H9 (cell line): ENCODE results near the gene MEF2A. TPM values are rescaled to one million over a fixed set of nuclear protein-coding genes. Genes with fewer than 3 reads are reported as not detected.

ENCODE experiments used
- DNase-seq: peaks from one replicate; pipeline ENCODE4 v3.0.0-alpha.2; 2017
- H2AFZ ChIP-seq: one replicate; pipeline ENCODE4 v1.6.1; 2013; ENCODE audit warnings: mild to moderate bottlenecking, low read length, control low read depth, moderate library complexity
- H2AK5ac ChIP-seq: 2 replicates; pipeline ENCODE4 v1.6.1; 2013; ENCODE audit warnings: low read length, control low read depth, mixed read lengths; ENCODE audit not compliant: insufficient read length
- H2BK120ac ChIP-seq: one replicate; pipeline ENCODE4 v1.6.1; 2013; ENCODE audit warnings: low read depth, mild to moderate bottlenecking, low read length, control low read depth, inconsistent platforms; ENCODE audit not compliant: poor library complexity, severe bottlenecking
- H2BK12ac ChIP-seq: 2 replicates; pipeline ENCODE4 v1.6.1; 2013; ENCODE audit warnings: low read length, control low read depth, mixed read lengths, low read depth; ENCODE audit not compliant: insufficient read length
- H2BK15ac ChIP-seq: 2 replicates; pipeline ENCODE4 v1.6.1; 2013; ENCODE audit warnings: low read depth, low read length, control low read depth
- H2BK20ac ChIP-seq: one replicate; pipeline ENCODE4 v1.6.1; 2013; ENCODE audit warnings: low read depth, mild to moderate bottlenecking, low read length, control low read depth, inconsistent platforms; ENCODE audit not compliant: poor library complexity, severe bottlenecking
- H2BK5ac ChIP-seq: 2 replicates; pipeline ENCODE4 v1.6.1; 2013; ENCODE audit warnings: low read length, control low read depth, mixed read lengths; ENCODE audit not compliant: insufficient read length
- H3K14ac ChIP-seq: 2 replicates; pipeline ENCODE4 v1.6.1; 2013; ENCODE audit warnings: low read length, control low read depth; ENCODE audit not compliant: insufficient read depth
- H3K18ac ChIP-seq: 2 replicates; pipeline ENCODE4 v1.6.1; 2013; ENCODE audit warnings: low read depth, mild to moderate bottlenecking, mixed read lengths, low read length, control low read depth; ENCODE audit not compliant: insufficient read length
- H3K23ac ChIP-seq: 2 replicates; pipeline ENCODE4 v1.6.1; 2013; ENCODE audit warnings: low read length, control low read depth, mixed read lengths, low read depth; ENCODE audit not compliant: insufficient read length
- H3K23me2 ChIP-seq: 2 replicates; pipeline ENCODE4 v1.6.1; 2013; ENCODE audit warnings: low read depth, mild to moderate bottlenecking, mixed read lengths, low read length, control low read depth; ENCODE audit not compliant: insufficient read length, poor library complexity, severe bottlenecking
- H3K27ac ChIP-seq: 2 replicates; pipeline ENCODE4 v1.5.1; 2013; ENCODE audit warnings: low read length, control low read depth, mixed read lengths, low read depth; ENCODE audit not compliant: insufficient read length
- H3K27me3 ChIP-seq: 2 replicates; pipeline ENCODE4 v1.6.1; 2013; ENCODE audit warnings: low read length, control low read depth, inconsistent platforms; ENCODE audit not compliant: insufficient read depth
- H3K4ac ChIP-seq: 2 replicates; pipeline ENCODE4 v1.6.1; 2013; ENCODE audit warnings: low read depth, mild to moderate bottlenecking, control low read depth, inconsistent platforms, low read length, moderate library complexity
- H3K4me1 ChIP-seq: 2 replicates; pipeline ENCODE4 v1.6.1; 2013; ENCODE audit warnings: low read length, control low read depth, inconsistent platforms; ENCODE audit not compliant: insufficient read depth
- H3K4me2 ChIP-seq: 2 replicates; pipeline ENCODE4 v1.6.1; 2013; ENCODE audit warnings: low read length, control low read depth, mixed read lengths; ENCODE audit not compliant: insufficient read length, insufficient read depth
- H3K56ac ChIP-seq: 2 replicates; pipeline ENCODE4 v1.6.1; 2013; ENCODE audit warnings: low read depth, mild to moderate bottlenecking, mixed read lengths, low read length, control low read depth; ENCODE audit not compliant: insufficient read length
- H3K79me1 ChIP-seq: 2 replicates; pipeline ENCODE4 v1.6.1; 2013; ENCODE audit warnings: low read depth, mild to moderate bottlenecking, moderate library complexity, low read length, control low read depth, inconsistent platforms; ENCODE audit not compliant: insufficient read depth, poor library complexity, severe bottlenecking
- H3K79me2 ChIP-seq: 2 replicates; pipeline ENCODE4 v1.6.1; 2013; ENCODE audit warnings: low read length, control low read depth, inconsistent platforms; ENCODE audit not compliant: insufficient read depth
- H3K9ac ChIP-seq: 2 replicates; pipeline ENCODE4 v1.6.1; 2013; ENCODE audit warnings: low read length, control low read depth, mixed read lengths; ENCODE audit not compliant: insufficient read length; ENCODE audit errors: extremely low read depth
- H3K9me3 ChIP-seq: one replicate; pipeline ENCODE4 v1.6.1; 2013; ENCODE audit warnings: low read depth, low read length, inconsistent platforms; ENCODE audit not compliant: control insufficient read depth
- H3T11ph ChIP-seq: one replicate; pipeline ENCODE4 v1.6.1; 2013; ENCODE audit warnings: mild to moderate bottlenecking, low read length, control low read depth, inconsistent platforms
- H4K20me1 ChIP-seq: one replicate; pipeline ENCODE4 v1.6.1; 2013; ENCODE audit not compliant: control insufficient read depth, insufficient read length, insufficient read depth
- H4K5ac ChIP-seq: 2 replicates; pipeline ENCODE4 v1.6.1; 2013; ENCODE audit warnings: low read depth, mild to moderate bottlenecking, mixed read lengths, low read length, control low read depth; ENCODE audit not compliant: insufficient read length
- H4K8ac ChIP-seq: replicated peaks from 2 replicates; pipeline ENCODE4 v1.6.1; 2013; ENCODE audit warnings: low read length, control low read depth, mixed read lengths, low read depth; ENCODE audit not compliant: insufficient read length
- H4K91ac ChIP-seq: 2 replicates; pipeline ENCODE4 v1.6.1; 2013; ENCODE audit warnings: low read depth, mild to moderate bottlenecking, moderate library complexity, mixed read lengths, low read length, control low read depth; ENCODE audit not compliant: insufficient read length
- H3K27ac Mint-ChIP-seq, 3 experiments: 2 replicates in 2 of 3; 3 replicates in 1 of 3; pipeline ENCODE4 v1.8.0; 2020 to 2021; ENCODE audit warnings: mixed read lengths in 3 of 3, mild to moderate bottlenecking in 1 of 3, moderate library complexity in 1 of 3
- H3K27me3 Mint-ChIP-seq: 2 replicates; pipeline ENCODE4 v1.8.0; 2021; ENCODE audit warnings: low read depth, mild to moderate bottlenecking, moderate library complexity, mixed read lengths
- H3K36me3 Mint-ChIP-seq, 3 experiments: 2 replicates in 2 of 3; 3 replicates in 1 of 3; pipeline ENCODE4 v1.8.0; 2020 to 2021; ENCODE audit warnings: low read depth in 3 of 3, mixed read lengths in 3 of 3; ENCODE audit not compliant: insufficient read depth in 1 of 3
- H3K4me1 Mint-ChIP-seq, 2 experiments: 2 replicates each; pipeline ENCODE4 v1.8.0; 2020; ENCODE audit warnings: mixed read lengths in 2 of 2
- H3K4me3 Mint-ChIP-seq, 2 experiments: 2 replicates in 1 of 2; 3 replicates in 1 of 2; pipeline ENCODE4 v1.8.0; 2020 to 2021; ENCODE audit warnings: mild to moderate bottlenecking in 2 of 2, mixed read lengths in 2 of 2, moderate library complexity in 1 of 2
- H3K9me3 Mint-ChIP-seq, 2 experiments: 2 replicates in 1 of 2; 3 replicates in 1 of 2; pipeline ENCODE4 v1.8.0; 2020; ENCODE audit warnings: mild to moderate bottlenecking in 2 of 2, mixed read lengths in 2 of 2, moderate library complexity in 1 of 2
- WGBS: extraction: QIAGEN DNeasy Blood & Tissue Kit; methylation state at CpG from one replicate; pipeline ENCODE4 v1.1.7; 2013; ENCODE audit warnings: missing lambda C conversion rate, low lambda C conversion rate, mixed read lengths; ENCODE audit not compliant: insufficient read length; ENCODE audit errors: extremely low coverage; 5-methylcytosine and 5-hydroxymethylcytosine counted together
- total RNA-seq: library from RNA; stranded (reverse); gene quantifications from 2 replicates; pipeline ENCODE4 v1.2.1, GENCODE V29; 2021
- TF ChIP-seq, protein P1 (sequence below): fragments of 200-600 bp; sonication (generic); conservative IDR thresholded peaks from 3 replicates; pipeline ENCODE4 v1.8.0; 2021; ENCODE audit warnings: antibody characterized with exemption, mild to moderate bottlenecking

MEF2A gene
- total RNA-seq, 1 experiment from 2014 or later: 20.7 TPM

DNA sequence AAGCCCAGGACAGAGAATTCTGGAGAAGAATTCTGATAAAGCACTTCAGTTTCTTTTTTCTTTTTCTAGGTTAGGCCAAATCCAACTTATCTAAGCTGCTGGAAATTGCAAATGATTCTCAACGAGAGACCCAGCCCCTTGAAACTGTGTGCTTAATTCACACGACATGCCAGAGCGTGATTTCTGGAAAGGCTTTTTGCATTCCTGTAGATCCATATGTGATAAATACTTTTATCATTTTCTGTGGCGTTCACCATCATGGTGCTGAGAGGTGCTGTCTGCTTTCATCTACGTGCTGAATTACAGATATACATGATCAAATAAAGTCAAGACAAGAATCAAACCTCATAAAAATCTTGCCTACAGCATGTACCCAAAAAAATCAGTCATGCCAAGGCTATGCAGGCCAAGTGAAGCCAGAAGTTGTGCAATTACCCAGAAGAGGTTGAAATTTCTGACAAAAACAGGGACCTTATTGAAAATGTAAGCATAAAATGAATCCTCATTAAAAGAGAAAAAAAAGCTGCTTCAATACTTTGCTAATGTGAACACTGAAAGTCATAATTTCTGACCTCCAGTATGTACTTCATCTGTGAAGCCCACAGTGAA lies 10.8 kb upstream of the MEF2A start:
- H4K91ac ChIP-seq: no peak overlapping the region
- no peaks in the 10 kb centered on the region for H3K36me3 Mint-ChIP-seq
- H3K18ac ChIP-seq: no peak overlapping the region
- H4K20me1 ChIP-seq: no peaks in the 10 kb centered on the region
- no peaks in the 10 kb centered on the region for H3K4me1 ChIP-seq
- H2AFZ ChIP-seq: no peak overlapping the region
- H2BK20ac ChIP-seq: no peak overlapping the region
- no peaks in the 10 kb centered on the region for H3K79me2 ChIP-seq
- H3K4me1 Mint-ChIP-seq: peaks cover 0 to 4% of the 10 kb centered on the region in 2 experiments; a peak in 2 of 4 replicates
- DNase-seq: no peak
- no CpG with 5 or more reads among the region's 5 CpGs for WGBS
- H3K27ac Mint-ChIP-seq: no peak overlapping the region
- no peak overlapping the region for H2AK5ac ChIP-seq
- no peaks in the 10 kb centered on the region for H3K27me3 ChIP-seq
- H3K23me2 ChIP-seq: no peaks in the 10 kb centered on the region
- H2BK5ac ChIP-seq: no peak overlapping the region
- no peak overlapping the region for H3K56ac ChIP-seq
- no peaks in the 10 kb centered on the region for H3K9me3 ChIP-seq
- H3K27me3 Mint-ChIP-seq: peaks cover 5% of the 10 kb centered on the region; the same call in 1 of the 2 replicates
- H3K4me2 ChIP-seq: no peak overlapping the region
- no peak overlapping the region for H3K9ac ChIP-seq
- no peak overlapping the region for H2BK120ac ChIP-seq
- TF ChIP-seq, protein P1, sequence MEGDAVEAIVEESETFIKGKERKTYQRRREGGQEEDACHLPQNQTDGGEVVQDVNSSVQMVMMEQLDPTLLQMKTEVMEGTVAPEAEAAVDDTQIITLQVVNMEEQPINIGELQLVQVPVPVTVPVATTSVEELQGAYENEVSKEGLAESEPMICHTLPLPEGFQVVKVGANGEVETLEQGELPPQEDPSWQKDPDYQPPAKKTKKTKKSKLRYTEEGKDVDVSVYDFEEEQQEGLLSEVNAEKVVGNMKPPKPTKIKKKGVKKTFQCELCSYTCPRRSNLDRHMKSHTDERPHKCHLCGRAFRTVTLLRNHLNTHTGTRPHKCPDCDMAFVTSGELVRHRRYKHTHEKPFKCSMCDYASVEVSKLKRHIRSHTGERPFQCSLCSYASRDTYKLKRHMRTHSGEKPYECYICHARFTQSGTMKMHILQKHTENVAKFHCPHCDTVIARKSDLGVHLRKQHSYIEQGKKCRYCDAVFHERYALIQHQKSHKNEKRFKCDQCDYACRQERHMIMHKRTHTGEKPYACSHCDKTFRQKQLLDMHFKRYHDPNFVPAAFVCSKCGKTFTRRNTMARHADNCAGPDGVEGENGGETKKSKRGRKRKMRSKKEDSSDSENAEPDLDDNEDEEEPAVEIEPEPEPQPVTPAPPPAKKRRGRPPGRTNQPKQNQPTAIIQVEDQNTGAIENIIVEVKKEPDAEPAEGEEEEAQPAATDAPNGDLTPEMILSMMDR: no peak
- H3T11ph ChIP-seq: no peak overlapping the region
- no peak overlapping the region for H3K14ac ChIP-seq
- no peak overlapping the region for H3K27ac ChIP-seq
- H3K4ac ChIP-seq: no peak overlapping the region
- no peak overlapping the region for H4K5ac ChIP-seq
- no peaks in the 10 kb centered on the region for H3K9me3 Mint-ChIP-seq
- H2BK12ac ChIP-seq: no peak overlapping the region
- no peak overlapping the region for H3K23ac ChIP-seq
- H2BK15ac ChIP-seq: no peak overlapping the region
- H3K79me1 ChIP-seq: no peaks in the 10 kb centered on the region
- H4K8ac ChIP-seq: no peak overlapping the region
- H3K4me3 Mint-ChIP-seq: no peak overlapping the region
